H1 (cell line): ENCODE results near the gene GNAT1. TPM values are rescaled to one million over a fixed set of nuclear protein-coding genes. Genes with fewer than 3 reads are reported as not detected.

ENCODE experiments used
- ASH2L ChIP-seq: fragments of 200-600, 300-600 bp; sonication (generic); IDR thresholded peaks from one replicate; pipeline ENCODE4 v1.7.1; 2017; ENCODE audit warnings: low read length
- CHD7 ChIP-seq: fragments of 300-600 bp; sonication (generic); IDR thresholded peaks from 2 replicates; pipeline ENCODE4 v1.7.1; 2012; ENCODE audit warnings: low read length, moderate library complexity, mild to moderate bottlenecking, inconsistent platforms; ENCODE audit not compliant: insufficient replicate concordance
- EP300 ChIP-seq, 2 experiments: IDR thresholded peaks; 1 replicate in 1 of 2; 2 replicates in 1 of 2; pipeline ENCODE4 v1.6.1; 2011 to 2012; ENCODE audit warnings: low read depth in 2 of 2, low read length in 2 of 2, mild to moderate bottlenecking in 2 of 2, borderline replicate concordance in 1 of 2, inconsistent platforms in 1 of 2, moderate library complexity in 1 of 2
- HDAC2 ChIP-seq, 2 experiments: fragments of 300-600 bp in 1 of 2; sonication (generic) in 1 of 2; IDR thresholded peaks; 2 replicates each; pipeline ENCODE4 v1.6.1; 2011 to 2012; ENCODE audit warnings: low read depth in 2 of 2, low read length in 2 of 2, mild to moderate bottlenecking in 2 of 2, moderate library complexity in 2 of 2, borderline replicate concordance in 1 of 2, inconsistent platforms in 1 of 2
- JUND ChIP-seq: IDR thresholded peaks from 2 replicates; pipeline ENCODE4 v1.6.1; 2011; ENCODE audit warnings: mild to moderate bottlenecking, improper control_type of control experiment, low read length
- KDM4A ChIP-seq: IDR thresholded peaks from one replicate; pipeline ENCODE4 v1.7.1; 2012; ENCODE audit warnings: low read depth, mild to moderate bottlenecking, moderate library complexity, low read length, inconsistent platforms; ENCODE audit not compliant: severe bottlenecking
- MAX ChIP-seq: IDR thresholded peaks from 2 replicates; pipeline ENCODE4 v1.6.1; 2012; ENCODE audit warnings: inconsistent platforms
- NRF1 ChIP-seq: IDR thresholded peaks from 2 replicates; pipeline ENCODE4 v1.6.1; 2011; ENCODE audit warnings: mild to moderate bottlenecking, low read depth, low read length, improper control_type of control experiment
- PHF8 ChIP-seq: fragments of 200-600 bp; sonication (generic); conservative IDR thresholded peaks from 2 replicates; pipeline ENCODE4 v1.7.1; 2012; ENCODE audit warnings: low read depth, mild to moderate bottlenecking, inconsistent platforms, low read length, moderate library complexity
- SIX5 ChIP-seq: IDR thresholded peaks from 2 replicates; pipeline ENCODE4 v1.6.1; 2011; ENCODE audit warnings: mild to moderate bottlenecking, low read depth, low read length
- SP1 ChIP-seq: IDR thresholded peaks from 2 replicates; pipeline ENCODE4 v1.6.1; 2011; ENCODE audit warnings: low read depth, low read length
- ZNF274 ChIP-seq: IDR thresholded peaks from 2 replicates; pipeline ENCODE4 v1.7.0; 2012; ENCODE audit warnings: low read length, borderline replicate concordance; ENCODE audit errors: extremely low read depth
- polyA plus RNA-seq, 7 experiments: library from polyadenylated mRNA; depleted of rRNA in 3 of 7; stranded (reverse) in 5 of 7; unstranded in 2 of 7; fragments of >200 nt in 5 of 7; fragments of 200-250 nt in 2 of 7; gene quantifications; 1 replicate in 5 of 7; 2 replicates in 1 of 7; 4 replicates in 1 of 7; pipeline versions ENCODE4 v1.2.1 to v1.2.3, GENCODE V29; 2011 to 2013; ENCODE audit warnings: missing spikeins in 2 of 7, mixed read lengths in 2 of 7
- total RNA-seq: library from RNA; stranded (reverse); fragmentation: NEBNext Ultra II Directional; extraction: Animal tissue kit (Norgen Biotek cat#: 25700); gene quantifications from 2 replicates; pipeline ENCODE4 v1.2.1, GENCODE V29; 2021

Gene GNAT1
- total and polyA plus RNA-seq, 2 of the 8 experiments (the other 6 are each of a cell fraction or from before 2014, with no cell fraction given), result 0.08 TPM; not detected in 1

DNA sequence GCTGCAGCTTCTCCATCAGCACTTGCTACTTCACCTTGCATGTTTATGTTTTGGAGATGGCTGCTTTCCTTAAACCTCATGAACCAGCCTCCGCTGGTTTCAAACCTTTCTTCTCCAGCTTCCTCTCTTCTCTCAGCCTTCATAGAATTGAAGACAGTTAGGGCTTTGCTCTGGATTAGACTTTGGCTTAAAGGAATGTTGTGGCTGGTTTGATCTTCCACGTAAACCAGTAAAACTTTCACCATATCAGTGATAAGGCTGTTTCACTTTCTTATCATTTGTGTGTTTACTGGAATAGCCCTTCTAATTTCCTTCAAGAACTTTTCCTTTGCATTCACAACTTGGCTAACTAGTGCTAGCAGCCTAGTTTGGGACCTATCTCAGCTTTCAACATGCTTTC lies 11.7 kb upstream of the GNAT1 start (continued):
- TF ChIP-seq CHD7 (no peak), ASH2L (no peak), ZNF274 (no peak), SIX5 (no peak), NRF1 (no peak), PHF8 (no peak), EP300 (IDR thresholded peaks at IDR 0.05; ENCODE audit: borderline replicate concordance in 1 of 2, low read depth in 2 of 2, low read length in 2 of 2) (no peak), KDM4A (no peak), JUND (no peak), HDAC2 (IDR thresholded peaks at IDR 0.05; ENCODE audit: borderline replicate concordance in 1 of 2, low read depth in 2 of 2, low read length in 2 of 2) (no peak), SP1 (no peak), MAX (no peak)
